ENCODE data around the gene NUDT16L1.
A peak's percentile ranks its signal among the peaks of the same experiment; 100 is the strongest.

- TF ChIP-seq CTCF (IDR thresholded peaks at IDR 0.05) (no peak), POLR2A (IDR thresholded peaks at IDR 0.05) (peak in 1 of 2 donors; percentile 72)
Measured at GRCh38 chr16:4677390-4677789, 16.0 kb upstream of the NUDT16L1 start.

Data from adrenal gland (tissue), 5 donors.